Ovary (tissue), 9 donors: ENCODE measurements around the gene NUDT22. TPM values are rescaled to one million over a fixed set of nuclear protein-coding genes. Genes with fewer than 3 reads are reported as not detected.
A peak's percentile ranks its signal among the peaks of the same experiment; 100 is the strongest.

Experiments used
- DNase-seq, 5 donors: peaks; one replicate each; pipeline ENCODE4 v3.0.0-alpha.2; 2019 to 2020
- H3K27ac ChIP-seq, 2 donors: fragments of 200-600 bp; one replicate each; pipeline versions ENCODE4 v1.5.1 to v1.8.0; 2019 to 2022
- H3K27me3 ChIP-seq: fragments of 200-600 bp; one replicate; pipeline ENCODE4 v1.8.0; 2022
- H3K36me3 ChIP-seq: fragments of 200-600 bp; sonication (generic); one replicate; pipeline ENCODE4 v1.5.1; 2019
- H3K4me1 ChIP-seq: one replicate; pipeline ENCODE4 v1.8.1; 2013; ENCODE audit warnings: mild to moderate bottlenecking, moderate library complexity; ENCODE audit not compliant: insufficient read depth
- H3K4me3 ChIP-seq: fragments of 200-600 bp; sonication (generic); one replicate; pipeline ENCODE4 v1.5.1; 2017
- H3K9me3 ChIP-seq, 2 donors: fragments of 200-600 bp in 1 of 2; sonication (generic) in 1 of 2; one replicate each; pipeline versions ENCODE4 v1.5.1 to v1.8.1; 2013 to 2019; ENCODE audit warnings: mild to moderate bottlenecking in 1 of 2, moderate library complexity in 1 of 2
- CTCF ChIP-seq, 3 donors: fragments of 450-650 bp in 2 of 3; fragments of 200-600 bp in 1 of 3; IDR thresholded peaks; one replicate each; pipeline versions ENCODE4 v1.5.1 to v1.8.0; 2016 to 2022; ENCODE audit warnings: antibody characterized with exemption in 3 of 3, mild to moderate bottlenecking in 1 of 3
- EP300 ChIP-seq: sonication (generic); formaldehyde crosslinking; IDR thresholded peaks from one replicate; pipeline ENCODE4 v1.6.1; 2017; ENCODE audit warnings: antibody characterized with exemption
- POLR2A ChIP-seq: fragments of 450-650 bp; IDR thresholded peaks from one replicate; pipeline ENCODE4 v1.6.1; 2017; ENCODE audit warnings: antibody characterized with exemption, mild to moderate bottlenecking, moderate library complexity
- WGBS, 3 donors: extraction: QIAGEN DNeasy Blood & Tissue Kit in 1 of 3; methylation state at CpG; one replicate each; pipeline versions ENCODE4 v1.1.5 to v1.1.7; 2013 to 2017; 5-methylcytosine and 5-hydroxymethylcytosine counted together
- intact Hi-C, 4 donors: fragments of 100-400 bp; cut with DNase I; formaldehyde crosslinking; loops; one replicate each; pipeline versions ENCODE4 v1.11.0 to v1.15.1; 2022 to 2023
- polyA plus RNA-seq, 2 donors: library from polyadenylated mRNA; stranded (reverse); fragments of 200-250 nt in 1 of 2; fragments of 350-450 nt in 1 of 2; fragmentation: Illumina TruSeq in 1 of 2; extraction: RNeasy Lipid Tissue Mini Kit (QIAGEN cat#74804) in 1 of 2; gene quantifications; one replicate each; pipeline ENCODE4 v1.2.3, GENCODE V29; 2013 to 2014
- total RNA-seq, 7 donors: library from RNA; depleted of rRNA in 2 of 7; stranded (reverse); fragments of >200 nt in 2 of 7; fragmentation: NEBNext Ultra II Directional in 3 of 7; extraction: Animal tissue kit (Norgen Biotek cat#: 25700) in 3 of 7; gene quantifications; one replicate each; pipeline versions ENCODE4 v1.1.0 to v1.2.4, GENCODE V29; 2016 to 2023
- donor health status: DM: no; HTN: no; CAD: no; lungs with moderate emphysema.
- donor health status: DM: no; HTN: no; CAD: no.
- donor health status: Bipolar disorder and iron deficiency.
- donor health status: DM: yes; HTN: yes; CAD: no.
- donor health status: DM: no; HTN: no; CAD: no.
- donor health status: DM: yes; HTN: yes; CAD: no.

The NUDT22 gene
- total and polyA plus RNA-seq, 9 donors: 4.8 to 52.7 (median 36.8) TPM

GRCh38 chr11:64203421-64204079 is 22.5 kb upstream of the NUDT22 start:
- Histone ChIP-seq H3K9me3 (no peaks in the 10 kb centered on the region), H3K36me3 (no peaks in the 10 kb centered on the region), H3K27ac (peak overlapping the region in 1 of 2 donors; percentile 41), H3K4me1 (peaks cover 10% of the 10 kb centered on the region), H3K27me3 (no peaks in the 10 kb centered on the region), H3K4me3 (no peak overlapping the region)
- no peak for DNase-seq
- TF ChIP-seq CTCF (IDR thresholded peaks at IDR 0.05) (no peak), EP300 (no peak), POLR2A (no peak)
- 66 to 77% (median 69%) methylated on average over 27 of the region's 27 CpGs for WGBS, 3 donors
- intact Hi-C loops: loop anchor here in 3 of 4 donors (5.0 to 10.0 kb wide), 3 partner anchors 49 to 99 kb away; partner anchors contain the start of genes CATSPERZ (in 1 of the 3) and PLCB3 (in 1 of the 3)

GRCh38 chr11:64204080-64204440 is 22.0 kb upstream of the NUDT22 start:
- WGBS, 3 donors: 26 to 50% (median 31%) methylated on average over 16 of the region's 16 CpGs
- TF ChIP-seq EP300: no peak
- TF ChIP-seq CTCF (IDR thresholded peaks at IDR 0.05): no peak
- no peak for TF ChIP-seq POLR2A

GRCh38 chr11:64204464-64204989 is 21.5 kb upstream of the NUDT22 start:
- WGBS, 3 donors: 7 to 10% (median 9%) methylated on average over 7 of the region's 7 CpGs
- peak; percentile 91 to 94 (median 93) for DNase-seq
- no peaks in the 10 kb centered on the region for H3K27me3 ChIP-seq
- no peak for TF ChIP-seq POLR2A
- peak; percentile 58 to 77 (median 65) for TF ChIP-seq CTCF (IDR thresholded peaks at IDR 0.05)
- H3K4me1 ChIP-seq: peaks cover 10% of the 10 kb centered on the region
- H3K36me3 ChIP-seq: no peaks in the 10 kb centered on the region
- H3K27ac ChIP-seq: peak overlapping the region in 1 of 2 donors; percentile 41
- no peak overlapping the region for H3K4me3 ChIP-seq
- intact Hi-C loops: loop anchor here in 3 of 4 donors (5.0 to 10.0 kb wide), 3 partner anchors 48 to 98 kb away; partner anchors contain the start of genes CATSPERZ (in 1 of the 3) and PLCB3 (in 1 of the 3)
- no peaks in the 10 kb centered on the region for H3K9me3 ChIP-seq

More at GRCh38 chr11:64204080-64204440, 22.0 kb upstream of the NUDT22 start:
- H3K4me1 ChIP-seq: peaks cover 10% of the 10 kb centered on the region
- H3K27ac ChIP-seq: peak overlapping the region in 1 of 2 donors; percentile 41
- H3K4me3 ChIP-seq: no peak overlapping the region
- DNase-seq: peak in 1 of 5 donors; percentile 36
- intact Hi-C loops: loop anchor here in 3 of 4 donors (5.0 to 10.0 kb wide), 3 partner anchors 48 to 98 kb away; partner anchors contain the start of genes CATSPERZ (in 1 of the 3) and PLCB3 (in 1 of the 3)
- no peaks in the 10 kb centered on the region for H3K9me3 ChIP-seq
- H3K27me3 ChIP-seq: no peaks in the 10 kb centered on the region
- no peaks in the 10 kb centered on the region for H3K36me3 ChIP-seq

GRCh38 chr11:64206457-64207255 is 19.4 kb upstream of the NUDT22 start, which contains the start of gene FERMT3:
Gene FERMT3 (plus strand): TSS chr11:64206721. CDS start chr11:64207365, 644 bp downstream.
- 79 to 91% (median 80%) methylated on average over 25 to 27 of the region's 27 CpGs for WGBS, 3 donors
- Histone ChIP-seq H3K36me3 (no peaks in the 10 kb centered on the region), H3K4me3 (peak within 1 kb of the TSS; percentile 13), H3K4me1 (peaks cover 10% of the 10 kb centered on the region), H3K27ac (no peak within 1 kb of the TSS), H3K27me3 (no peaks in the 10 kb centered on the region), H3K9me3 (no peaks in the 10 kb centered on the region)
- TF ChIP-seq EP300 (no peak), POLR2A (no peak), CTCF (IDR thresholded peaks at IDR 0.05) (no peak)
- intact Hi-C loops: loop anchor here in 2 of 4 donors (10.0 kb wide), 1 partner anchor 58 kb away; no protein-coding TSS in a partner anchor
- DNase-seq: peak in 1 of 5 donors; percentile 54
